Trophoblast cell (in vitro differentiated cells and primary cell): ENCODE data around the gene CIB2.

Source experiments
- DNase-seq, 2 donors: peaks; one replicate each; pipeline ENCODE4 v3.0.0-alpha.2; 2016
- H2AFZ ChIP-seq: 2 replicates; pipeline ENCODE4 v1.6.1; 2013; ENCODE audit warnings: low read length, moderate library complexity, mild to moderate bottlenecking; ENCODE audit not compliant: insufficient read depth, poor library complexity
- H2AK5ac ChIP-seq: 2 replicates; pipeline ENCODE4 v1.6.1; 2013; ENCODE audit warnings: mild to moderate bottlenecking, low read length
- H2BK120ac ChIP-seq: 2 replicates; pipeline ENCODE4 v1.6.1; 2013; ENCODE audit warnings: low read length, mild to moderate bottlenecking, moderate library complexity; ENCODE audit not compliant: insufficient read depth, poor library complexity
- H2BK12ac ChIP-seq: 2 replicates; pipeline ENCODE4 v1.6.1; 2013; ENCODE audit warnings: mild to moderate bottlenecking, low read length, moderate library complexity
- H2BK5ac ChIP-seq: 2 replicates; pipeline ENCODE4 v1.6.1; 2013; ENCODE audit warnings: low read length, low read depth, moderate library complexity, mild to moderate bottlenecking; ENCODE audit not compliant: poor library complexity
- H3K14ac ChIP-seq: 2 replicates; pipeline ENCODE4 v1.6.1; 2013; ENCODE audit warnings: mild to moderate bottlenecking, low read length
- H3K18ac ChIP-seq: 2 replicates; pipeline ENCODE4 v1.6.1; 2013; ENCODE audit warnings: mild to moderate bottlenecking, low read length
- H3K23ac ChIP-seq: 2 replicates; pipeline ENCODE4 v1.6.1; 2013; ENCODE audit warnings: low read length
- H3K27ac ChIP-seq: 2 replicates; pipeline ENCODE4 v1.5.1; 2013; ENCODE audit warnings: low read depth, mild to moderate bottlenecking, inconsistent platforms, low read length, moderate library complexity
- H3K27me3 ChIP-seq: 2 replicates; pipeline ENCODE4 v1.6.1; 2013; ENCODE audit warnings: inconsistent platforms, mild to moderate bottlenecking, low read length, moderate library complexity; ENCODE audit not compliant: insufficient read depth
- H3K36me3 ChIP-seq, 2 experiments: 1 replicate in 1 of 2; 2 replicates in 1 of 2; pipeline ENCODE4 v1.6.1; 2013; ENCODE audit warnings: low read length in 2 of 2, mild to moderate bottlenecking in 2 of 2, moderate library complexity in 1 of 2; ENCODE audit not compliant: insufficient read depth in 2 of 2, control insufficient read depth in 1 of 2
- H3K4ac ChIP-seq: 2 replicates; pipeline ENCODE4 v1.6.1; 2013; ENCODE audit warnings: low read depth, mild to moderate bottlenecking, low read length, moderate library complexity
- H3K4me1 ChIP-seq, 2 experiments: 1 replicate in 1 of 2; 2 replicates in 1 of 2; pipeline ENCODE4 v1.6.1; 2013; ENCODE audit warnings: low read length in 2 of 2, mild to moderate bottlenecking in 2 of 2, moderate library complexity in 1 of 2; ENCODE audit not compliant: insufficient read depth in 2 of 2, control insufficient read depth in 1 of 2
- H3K4me2 ChIP-seq: 2 replicates; pipeline ENCODE4 v1.6.1; 2013; ENCODE audit warnings: inconsistent platforms, mild to moderate bottlenecking, low read length, moderate library complexity
- H3K4me3 ChIP-seq: 2 replicates; pipeline ENCODE4 v1.5.1; 2013; ENCODE audit warnings: mild to moderate bottlenecking, low read depth, low read length, inconsistent platforms
- H3K79me1 ChIP-seq: one replicate; pipeline ENCODE4 v1.6.1; 2013; ENCODE audit warnings: low read length
- H3K79me2 ChIP-seq: 2 replicates; pipeline ENCODE4 v1.6.1; 2013; ENCODE audit warnings: low read length, mild to moderate bottlenecking; ENCODE audit not compliant: control insufficient read depth, insufficient read depth, poor library complexity
- H3K9ac ChIP-seq: 2 replicates; pipeline ENCODE4 v1.6.1; 2013; ENCODE audit warnings: mild to moderate bottlenecking, low read length
- H3K9me3 ChIP-seq: 2 replicates; pipeline ENCODE4 v1.6.1; 2013; ENCODE audit warnings: low read depth, mild to moderate bottlenecking, control low read depth, inconsistent platforms, low read length; ENCODE audit not compliant: insufficient read depth
- H4K12ac ChIP-seq: 2 replicates; pipeline ENCODE4 v1.6.1; 2013; ENCODE audit warnings: low read depth, mild to moderate bottlenecking, low read length, moderate library complexity
- H4K8ac ChIP-seq: 2 replicates; pipeline ENCODE4 v1.6.1; 2013; ENCODE audit warnings: low read depth, mild to moderate bottlenecking, low read length, moderate library complexity
- H4K91ac ChIP-seq: one replicate; pipeline ENCODE4 v1.6.1; 2013; ENCODE audit warnings: low read depth, mild to moderate bottlenecking, low read length, moderate library complexity
- WGBS: extraction: QIAGEN DNeasy Blood & Tissue Kit; methylation state at CpG from one replicate; pipeline ENCODE4 v1.1.7; 2013; ENCODE audit warnings: missing lambda C conversion rate; ENCODE audit not compliant: insufficient read length, insufficient coverage; ENCODE audit errors: extremely low coverage; 5-methylcytosine and 5-hydroxymethylcytosine counted together

CIB2 gene

GRCh38 chr15:78130466-78131294 lies 565 bp downstream of the CIB2 start:
- H3K27me3 ChIP-seq, result no peaks in the 10 kb centered on the region
- peaks cover 4% of the 10 kb centered on the region for H3K79me2 ChIP-seq
- DNase-seq, result peak in 1 of 2 donors; percentile 6
- no peak overlapping the region for H3K4ac ChIP-seq
- H2BK5ac ChIP-seq, result no peak overlapping the region
- peak overlapping the region; percentile 79 for H2AFZ ChIP-seq
- H3K18ac ChIP-seq, result no peak overlapping the region
- H3K9me3 ChIP-seq, result no peaks in the 10 kb centered on the region
- H3K36me3 ChIP-seq, result no peaks in the 10 kb centered on the region
- peak overlapping the region; percentile 92 for H4K12ac ChIP-seq
- H3K4me2 ChIP-seq, result peak overlapping the region; percentile 73
- peak overlapping the region; percentile 50 for H2BK120ac ChIP-seq
- no peak overlapping the region for H2BK12ac ChIP-seq
- H3K23ac ChIP-seq, result no peak overlapping the region
- peak overlapping the region; percentile 87 for H4K91ac ChIP-seq
- H4K8ac ChIP-seq, result peak overlapping the region; percentile 59
- peaks cover 7% of the 10 kb centered on the region for H3K79me1 ChIP-seq
- H3K27ac ChIP-seq, result no peak overlapping the region
- H3K9ac ChIP-seq, result no peak overlapping the region
- peak overlapping the region; percentile 82 for H3K4me3 ChIP-seq
- H2AK5ac ChIP-seq, result no peak overlapping the region
- WGBS, result no CpG with 5 or more reads among the region's 51 CpGs
- H3K14ac ChIP-seq, result peak overlapping the region; percentile 34
- peaks cover 8 to 15% of the 10 kb centered on the region in 2 experiments for H3K4me1 ChIP-seq

- H2AFZ ChIP-seq, result no peak overlapping the region
- H3K4me3 ChIP-seq, result no peak overlapping the region
- H3K4me2 ChIP-seq, result no peak overlapping the region
- no CpG with 5 or more reads among the region's 5 CpGs for WGBS
- no peak overlapping the region for H4K91ac ChIP-seq
- no peak overlapping the region for H3K14ac ChIP-seq
- H3K23ac ChIP-seq, result no peak overlapping the region
- no peak overlapping the region for H3K27ac ChIP-seq
- no peak overlapping the region for H3K4ac ChIP-seq
- peaks cover 8 to 15% of the 10 kb centered on the region in 2 experiments for H3K4me1 ChIP-seq
- peaks cover 7% of the 10 kb centered on the region for H3K79me1 ChIP-seq
- H4K12ac ChIP-seq, result no peak overlapping the region
- H3K27me3 ChIP-seq, result no peaks in the 10 kb centered on the region
- no peak overlapping the region for H3K9ac ChIP-seq
- peaks cover 4% of the 10 kb centered on the region for H3K79me2 ChIP-seq
- no peak overlapping the region for H2BK5ac ChIP-seq
- H2BK12ac ChIP-seq, result no peak overlapping the region
- no peak overlapping the region for H4K8ac ChIP-seq
- no peaks in the 10 kb centered on the region for H3K9me3 ChIP-seq
- no peak overlapping the region for H2BK120ac ChIP-seq
- H3K36me3 ChIP-seq, result no peaks in the 10 kb centered on the region
- no peak overlapping the region for H3K18ac ChIP-seq
- no peak for DNase-seq
- H2AK5ac ChIP-seq, result no peak overlapping the region
Measured at GRCh38 chr15:78129751-78130287, 1.4 kb downstream of the CIB2 start.

GRCh38 chr15:78129077-78129750 lies 2.0 kb downstream of the CIB2 start:
- no peak overlapping the region for H2BK5ac ChIP-seq
- H3K79me1 ChIP-seq, result peaks cover 7% of the 10 kb centered on the region
- no peaks in the 10 kb centered on the region for H3K9me3 ChIP-seq
- no peaks in the 10 kb centered on the region for H3K27me3 ChIP-seq
- peaks cover 8 to 12% of the 10 kb centered on the region in 2 experiments for H3K4me1 ChIP-seq
- no CpG with 5 or more reads among the region's 8 CpGs for WGBS
- H3K23ac ChIP-seq, result no peak overlapping the region
- H3K36me3 ChIP-seq, result no peaks in the 10 kb centered on the region
- H3K18ac ChIP-seq, result no peak overlapping the region
- H2AK5ac ChIP-seq, result no peak overlapping the region
- H3K9ac ChIP-seq, result no peak overlapping the region
- H4K91ac ChIP-seq, result no peak overlapping the region
- no peak overlapping the region for H4K8ac ChIP-seq
- no peak overlapping the region for H3K4ac ChIP-seq
- no peak overlapping the region for H2BK120ac ChIP-seq
- no peak overlapping the region for H2BK12ac ChIP-seq
- H3K4me3 ChIP-seq, result no peak overlapping the region
- H3K27ac ChIP-seq, result no peak overlapping the region
- no peak overlapping the region for H4K12ac ChIP-seq
- peaks cover 4% of the 10 kb centered on the region for H3K79me2 ChIP-seq
- no peak overlapping the region for H3K14ac ChIP-seq
- no peak for DNase-seq
- H3K4me2 ChIP-seq, result no peak overlapping the region
- H2AFZ ChIP-seq, result no peak overlapping the region

- Histone ChIP-seq H3K23ac (no peak overlapping the region), H2BK120ac (no peak overlapping the region), H3K4me3 (no peak overlapping the region), H3K18ac (no peak overlapping the region), H3K9me3 (peaks cover 2% of the 10 kb centered on the region), H3K14ac (no peak overlapping the region), H3K36me3 (no peaks in the 10 kb centered on the region), H3K27ac (no peak overlapping the region), H3K79me1 (peaks cover 5% of the 10 kb centered on the region), H2AFZ (no peak overlapping the region), H2BK5ac (no peak overlapping the region), H2AK5ac (no peak overlapping the region), H4K8ac (no peak overlapping the region), H4K91ac (no peak overlapping the region), H3K4me1 (peaks cover 3% of the 10 kb centered on the region in 2 experiments), H3K4ac (no peak overlapping the region), H2BK12ac (no peak overlapping the region), H4K12ac (no peak overlapping the region), H3K4me2 (no peak overlapping the region), H3K9ac (no peak overlapping the region), H3K27me3 (no peaks in the 10 kb centered on the region), H3K79me2 (peaks cover 4% of the 10 kb centered on the region)
- no peak for DNase-seq
- no CpG with 5 or more reads among the region's 2 CpGs for WGBS
Measured at GRCh38 chr15:78127882-78128281, 3.4 kb downstream of the CIB2 start.
